GF-D8 (cell line): ENCODE data around the gene MADCAM1.

Source experiments
- DNase-seq: peaks from one replicate; lab custom pipeline; 2025; lab: John Stamatoyannopoulos, UW

Gene MADCAM1

DNA sequence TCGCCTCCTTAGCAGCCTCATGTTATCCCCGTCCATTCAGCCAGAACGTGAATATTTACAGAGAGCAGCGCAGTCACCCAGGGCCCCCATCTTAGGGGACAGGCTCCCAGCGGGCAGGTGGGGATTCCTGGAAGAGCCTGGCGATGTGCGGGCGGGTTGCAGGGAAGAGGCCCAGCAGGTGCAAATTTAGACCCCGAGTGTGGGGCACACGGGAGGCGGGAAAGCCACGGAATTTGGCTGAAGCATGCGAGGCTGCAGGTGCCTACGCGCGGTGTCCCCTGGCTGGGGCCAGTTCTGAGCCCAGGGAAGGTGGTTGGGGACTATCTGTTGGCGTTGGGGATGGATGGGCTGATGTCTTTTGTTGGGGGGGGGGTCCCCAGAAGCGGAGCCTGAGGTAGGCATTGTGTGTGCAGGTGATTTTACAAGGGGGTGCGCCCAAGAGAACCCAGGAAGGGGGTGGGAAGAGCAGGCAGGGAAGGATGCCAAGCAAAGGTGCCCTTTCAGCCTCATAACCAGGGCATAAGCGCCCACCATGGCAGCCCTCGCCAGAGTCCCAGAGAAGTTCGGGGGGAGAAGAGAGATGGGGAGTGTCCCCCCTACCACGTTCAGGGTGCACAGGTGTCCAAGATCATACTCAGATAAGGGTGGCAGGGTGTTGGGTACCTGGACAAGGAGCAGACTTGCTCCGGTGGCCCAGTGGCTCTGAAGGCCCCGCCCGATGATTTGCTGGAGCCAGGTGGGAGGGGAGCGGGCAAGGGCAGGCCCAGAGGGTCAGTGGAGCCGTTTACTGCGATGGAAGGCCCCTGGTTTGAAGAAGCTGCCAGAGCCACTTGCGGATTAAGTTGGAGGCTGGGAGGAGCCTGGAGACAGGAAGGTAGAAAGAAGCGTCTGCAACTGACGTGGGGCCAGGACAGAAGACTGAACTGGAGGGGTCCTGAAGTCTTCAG is 12.2 kb downstream of the MADCAM1 start:
- no peak for DNase-seq

DNA sequence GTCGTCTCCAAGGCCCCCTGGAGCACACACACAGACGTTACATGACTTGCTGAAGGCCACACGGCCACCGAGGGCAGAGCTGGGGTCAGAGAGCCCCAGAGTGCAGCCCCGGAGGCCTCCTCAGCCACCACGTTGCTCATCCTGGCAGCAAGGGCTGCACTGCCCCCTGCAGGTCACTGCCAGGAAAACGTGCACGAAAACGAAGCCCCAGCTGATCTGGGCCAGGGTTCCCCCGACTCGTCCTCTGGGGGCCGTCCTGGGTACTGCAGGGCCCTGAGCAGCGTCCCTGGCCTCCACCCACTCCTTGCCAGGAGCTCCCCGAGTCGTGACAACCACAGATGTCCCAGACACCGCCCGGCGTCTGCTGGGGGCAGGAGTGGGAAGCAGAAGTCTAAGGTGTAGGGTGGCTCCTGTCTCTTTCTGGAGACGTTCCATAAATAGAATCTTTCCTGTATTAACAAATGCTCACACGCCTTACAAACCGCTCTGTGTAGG is 14.4 kb downstream of the MADCAM1 start:
- peak; percentile 72 for DNase-seq

DNA sequence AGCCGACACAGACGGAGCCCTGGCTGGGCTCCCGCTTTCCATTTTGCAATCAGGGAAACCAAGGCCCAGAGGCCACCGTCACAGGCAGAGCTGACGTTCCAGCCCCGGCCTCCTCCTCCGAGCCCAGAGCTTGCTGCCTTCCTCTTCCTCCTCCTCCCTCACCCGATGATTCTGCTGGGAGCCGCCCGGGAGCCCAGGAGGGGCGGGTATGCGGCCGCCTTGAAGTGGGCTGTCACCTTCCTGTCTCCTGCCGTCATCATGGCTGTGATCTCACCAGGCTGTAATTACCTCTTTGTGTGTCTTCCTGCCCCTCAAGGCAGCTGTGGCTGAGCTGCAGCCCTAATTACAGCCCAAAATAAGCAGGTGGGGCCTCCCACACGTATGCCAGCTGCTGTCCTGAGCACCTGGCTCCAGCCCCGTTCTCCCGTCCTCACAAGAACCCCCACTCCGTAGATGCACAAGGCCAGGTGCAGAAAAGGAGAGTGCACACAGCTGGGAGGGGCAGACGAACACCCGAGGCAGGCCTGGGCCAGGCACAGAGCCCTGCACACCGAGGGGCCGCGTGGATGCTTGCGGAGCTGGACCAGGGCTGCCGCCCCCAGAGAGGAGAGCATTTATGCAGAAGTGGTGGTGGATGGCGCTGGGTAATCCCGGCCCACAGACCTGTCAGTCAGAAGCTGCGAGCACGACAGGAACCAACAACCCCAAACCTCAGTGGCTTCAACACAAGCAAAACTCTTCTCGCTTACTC is 15.0 kb downstream of the MADCAM1 start:
- peak; percentile 63 for DNase-seq

DNA sequence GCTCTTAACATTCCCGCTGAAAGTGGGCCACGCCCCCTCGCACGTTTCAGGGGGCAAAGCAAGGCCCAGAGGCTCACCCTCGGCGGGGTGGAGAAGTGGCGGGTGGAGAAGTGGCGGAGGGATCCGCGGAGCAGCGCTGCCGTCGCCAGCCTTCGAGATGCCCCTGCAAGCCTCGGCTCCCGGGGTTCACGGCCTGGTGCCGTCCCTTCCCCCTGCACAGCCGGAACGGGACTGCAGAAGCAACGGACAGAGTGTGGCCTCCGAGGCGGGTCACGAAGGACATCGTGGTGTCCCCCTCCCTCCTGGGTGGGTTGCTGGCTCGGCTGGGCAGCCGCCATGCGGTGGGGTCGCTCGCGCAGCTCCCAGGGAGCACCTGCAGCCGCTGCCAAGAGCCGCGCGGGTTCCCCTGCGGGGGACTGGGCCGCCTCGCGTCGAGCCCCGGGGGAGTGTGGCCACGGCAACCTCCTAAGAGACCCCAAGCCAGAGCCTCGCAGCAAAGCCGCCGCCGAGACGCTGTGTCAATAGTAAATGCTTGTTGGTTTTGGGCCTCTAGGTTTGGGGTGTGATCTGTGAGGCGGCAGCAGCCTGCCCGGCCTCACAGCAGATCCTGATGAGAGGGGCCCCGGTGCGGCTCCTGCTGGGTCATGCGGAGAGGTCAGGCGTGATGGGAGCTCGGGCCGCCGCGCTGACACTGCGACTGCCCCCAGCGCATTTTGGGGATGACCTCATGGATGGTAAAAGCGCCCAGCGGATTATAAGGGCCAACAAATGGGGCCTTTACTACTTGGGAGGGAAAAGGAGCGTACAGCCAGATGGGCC is 16.5 kb downstream of the MADCAM1 start:
- no peak for DNase-seq

DNA sequence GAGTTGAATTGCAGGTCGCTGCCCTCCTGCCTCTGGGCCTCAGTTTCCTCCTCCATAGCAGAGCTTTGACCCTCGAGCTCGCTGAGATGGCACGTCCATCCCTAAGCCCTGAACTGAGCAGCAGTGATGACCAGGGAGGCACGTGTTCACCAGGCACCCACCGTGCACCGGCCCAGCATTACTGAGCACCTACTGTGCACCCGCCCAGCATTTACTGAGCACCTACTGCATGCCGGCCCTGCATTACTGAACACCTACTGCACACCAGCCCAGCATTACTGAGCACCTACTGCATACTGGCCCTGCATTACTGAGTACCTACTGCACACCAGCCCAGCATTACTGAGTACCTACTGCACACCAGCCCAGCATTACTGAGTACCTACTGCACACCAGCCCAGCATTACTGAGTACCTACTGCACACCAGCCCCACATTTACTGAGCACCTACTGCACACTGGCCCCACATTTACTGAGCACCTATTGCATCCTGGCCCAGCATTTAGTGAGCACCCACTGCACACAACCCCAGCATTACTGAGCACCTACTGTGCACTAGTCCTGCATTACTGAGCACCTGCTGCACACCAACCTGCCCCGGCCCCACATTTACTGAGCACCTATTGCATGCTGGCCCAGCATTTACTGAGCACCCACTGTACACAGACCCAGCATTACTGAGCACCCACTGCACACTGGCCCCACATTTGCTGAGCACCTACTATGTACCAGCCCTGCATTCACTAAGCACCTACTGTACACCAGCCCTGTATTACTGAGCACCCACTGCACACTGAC is 17.3 kb downstream of the MADCAM1 start:
- DNase-seq, result no peak

DNA sequence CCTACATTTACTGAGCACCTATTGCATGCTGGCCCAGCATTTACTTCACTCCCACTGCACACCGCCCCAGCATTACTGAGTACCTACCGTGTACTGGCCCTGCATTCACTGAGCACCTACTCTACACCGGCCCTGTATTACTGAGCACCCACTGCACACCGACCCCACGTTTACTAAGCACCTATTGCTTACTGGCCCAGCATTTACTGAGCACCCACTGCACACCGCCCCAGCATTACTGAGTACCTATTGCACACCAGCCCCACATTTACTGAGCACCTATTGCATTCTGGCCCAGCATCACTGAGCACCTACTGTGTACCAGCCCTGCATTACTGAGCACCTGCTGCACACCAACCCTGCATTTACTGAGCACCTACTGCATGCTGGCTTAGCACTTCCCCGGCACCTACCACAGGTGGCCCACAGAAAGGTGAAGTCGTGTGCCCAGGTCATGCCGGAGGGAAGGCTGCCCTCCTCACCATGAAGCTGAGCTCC is 17.9 kb downstream of the MADCAM1 start:
- no peak for DNase-seq

DNA sequence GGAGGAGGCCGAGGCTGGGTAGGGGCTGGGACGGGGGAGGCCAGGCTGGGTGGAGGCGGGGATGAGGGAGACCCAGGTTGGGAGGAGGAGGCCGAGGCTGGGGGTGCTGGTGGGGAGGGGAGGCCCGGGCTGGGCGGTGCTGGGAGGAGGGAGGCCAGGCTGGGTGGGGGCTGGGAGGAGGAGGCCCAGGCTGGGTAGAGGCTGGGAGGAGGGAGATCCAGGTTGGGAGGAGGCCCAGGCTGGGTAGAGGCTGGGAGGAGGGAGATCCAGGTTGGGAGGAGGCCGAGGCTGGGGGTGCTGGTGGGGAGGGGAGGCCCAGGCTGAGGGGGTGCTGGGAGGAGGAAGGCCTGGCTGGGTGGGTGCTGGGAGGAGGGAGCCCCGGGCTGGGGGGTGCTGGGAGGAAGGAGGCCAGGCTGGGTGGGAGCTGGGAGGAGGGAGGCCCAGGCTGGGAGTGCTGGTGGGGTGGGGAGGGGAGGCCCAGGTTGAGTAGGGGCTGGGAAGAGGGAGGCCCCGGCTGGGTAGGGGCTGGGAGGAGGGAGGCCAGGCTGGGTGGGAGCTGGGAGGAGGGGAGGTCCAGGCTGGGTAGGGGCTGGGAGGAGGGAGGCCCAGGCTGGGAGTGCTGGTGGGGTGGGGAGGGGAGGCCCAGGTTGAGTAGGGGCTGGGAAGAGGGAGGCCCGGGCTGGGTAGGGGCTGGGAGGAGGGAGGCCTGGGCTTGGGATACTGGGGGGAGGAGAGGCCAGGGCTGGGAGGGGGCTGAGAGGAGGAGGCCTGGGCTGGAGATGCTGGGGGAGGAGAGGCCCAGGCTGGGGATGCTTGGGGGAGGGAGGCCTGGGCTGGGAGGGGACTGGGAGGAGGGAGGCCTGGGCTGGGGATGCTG is 21.7 kb downstream of the MADCAM1 start:
- DNase-seq, result no peak

DNA sequence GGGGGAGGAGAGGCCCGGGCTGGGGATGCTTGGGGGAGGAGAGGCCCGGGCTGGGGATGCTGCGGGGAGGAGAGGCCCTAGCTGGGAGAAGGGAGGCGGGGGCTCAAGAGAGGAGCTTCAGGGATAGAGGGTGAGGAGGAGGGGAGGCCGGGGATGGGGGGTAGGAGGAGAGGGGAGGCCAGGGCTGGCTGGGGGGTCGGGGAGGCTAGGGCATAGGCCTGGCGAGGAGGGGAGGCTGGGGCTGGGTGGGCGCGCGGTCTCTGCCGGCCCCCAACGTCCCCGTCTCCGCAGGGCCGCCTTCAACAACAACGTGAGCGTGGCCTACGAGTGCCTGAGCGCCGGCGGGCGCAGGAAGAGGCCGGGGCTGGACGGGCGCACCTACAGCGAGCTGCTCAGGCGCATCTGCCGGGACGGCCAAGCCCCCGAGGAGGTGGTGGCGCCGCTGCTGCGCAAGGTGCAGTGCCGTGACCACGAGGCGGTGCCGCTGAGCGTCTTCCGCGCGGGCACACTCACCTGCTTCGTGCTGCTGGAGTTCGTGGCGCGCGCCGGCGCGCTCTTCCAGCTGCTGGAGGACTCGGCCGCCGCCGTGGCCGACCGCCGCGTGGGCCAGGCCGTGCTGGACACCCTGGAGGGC is 22.4 kb downstream of the MADCAM1 start:
- DNase-seq, result no peak

DNA sequence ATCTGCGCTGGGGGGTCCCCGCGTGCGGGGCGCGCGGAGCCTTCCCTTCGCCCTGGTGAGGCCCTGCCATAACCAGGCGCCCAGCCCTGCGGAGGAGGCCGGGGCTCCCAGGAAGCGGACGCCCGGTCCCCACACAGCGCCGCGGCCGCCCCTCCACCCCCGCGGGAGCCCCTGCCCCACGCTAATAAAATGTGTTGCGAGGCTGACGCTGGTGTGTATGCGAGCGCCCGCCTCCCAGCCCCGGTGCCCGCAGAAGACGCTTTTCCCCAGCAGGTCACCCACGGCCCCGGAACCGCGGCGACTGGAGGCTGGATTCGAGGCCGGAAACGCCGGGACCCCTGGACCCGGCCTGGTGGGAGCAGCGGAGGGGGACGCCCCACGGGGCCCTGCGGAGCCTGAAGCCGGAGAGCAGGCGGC is 23.2 kb downstream of the MADCAM1 start:
- no peak for DNase-seq

DNA sequence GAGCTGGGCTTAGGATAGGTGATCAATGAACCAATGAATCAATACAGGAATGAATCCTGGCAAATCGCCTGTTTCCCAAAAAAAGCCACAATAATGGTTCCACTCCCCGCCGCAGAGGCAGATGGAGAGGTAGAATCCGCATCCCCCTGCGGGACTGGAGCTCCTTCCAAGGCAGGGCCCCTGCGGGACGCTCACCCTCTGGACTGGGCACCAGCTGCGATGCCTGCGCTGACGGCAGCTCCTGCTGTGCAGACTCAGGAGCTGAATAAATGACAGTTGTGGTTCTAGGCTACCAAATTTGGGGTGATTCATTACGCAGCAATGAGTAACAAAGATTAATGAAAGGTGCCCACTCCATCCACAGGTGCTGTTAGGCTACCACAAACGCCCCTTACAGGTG is 26.4 kb downstream of the MADCAM1 start:
- no peak for DNase-seq

DNA sequence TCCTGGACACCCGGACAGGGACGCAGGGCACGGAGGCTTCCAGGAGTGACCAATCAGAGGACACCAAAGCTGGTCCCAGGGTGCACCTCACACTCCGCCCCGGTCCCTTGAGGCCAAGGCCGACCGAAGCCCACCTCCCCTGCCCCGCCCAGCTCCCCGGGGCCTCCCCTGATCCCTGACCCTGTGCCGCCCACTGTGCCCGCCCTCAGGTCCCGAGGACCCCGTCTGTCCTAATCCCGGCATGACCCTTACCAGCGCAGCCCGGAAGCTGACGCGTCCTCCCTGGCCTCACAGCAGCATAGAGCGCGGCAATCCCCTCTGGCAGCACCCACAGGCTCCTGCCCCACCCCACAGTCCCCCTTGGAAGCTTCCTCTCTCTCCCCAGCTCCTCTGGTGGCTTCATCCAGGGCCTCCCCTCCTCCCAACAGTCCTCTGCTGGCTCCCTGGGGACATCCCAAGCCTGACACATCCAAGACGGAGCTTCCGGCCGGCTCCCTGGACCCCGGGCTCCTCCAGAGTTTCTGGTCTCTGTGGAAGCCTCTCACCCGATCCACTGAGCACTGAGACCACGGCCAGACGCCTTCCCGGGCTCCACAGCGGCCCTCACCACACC is 27.9 kb downstream of the MADCAM1 start:
- DNase-seq, result no peak

DNA sequence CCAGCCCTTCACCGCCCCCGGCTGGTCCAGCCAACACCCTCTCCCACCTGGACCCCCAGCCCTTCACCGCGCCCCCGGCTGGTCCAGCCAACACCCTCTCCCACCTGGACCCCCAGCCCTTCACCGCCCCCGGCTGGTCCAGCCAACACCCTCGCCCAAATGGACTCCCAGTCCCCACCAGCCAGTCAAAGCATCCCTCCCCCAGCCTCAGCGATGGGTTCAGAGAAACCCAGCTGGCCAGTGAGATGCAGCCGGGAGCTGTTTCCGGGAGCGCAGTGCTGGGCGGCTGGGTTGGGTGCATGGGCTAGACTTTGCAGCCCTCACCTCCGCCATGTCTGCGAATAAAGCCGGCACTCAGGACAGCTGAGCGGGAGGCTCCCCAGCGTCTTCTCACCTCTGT is 28.7 kb downstream of the MADCAM1 start:
- no peak for DNase-seq

DNA sequence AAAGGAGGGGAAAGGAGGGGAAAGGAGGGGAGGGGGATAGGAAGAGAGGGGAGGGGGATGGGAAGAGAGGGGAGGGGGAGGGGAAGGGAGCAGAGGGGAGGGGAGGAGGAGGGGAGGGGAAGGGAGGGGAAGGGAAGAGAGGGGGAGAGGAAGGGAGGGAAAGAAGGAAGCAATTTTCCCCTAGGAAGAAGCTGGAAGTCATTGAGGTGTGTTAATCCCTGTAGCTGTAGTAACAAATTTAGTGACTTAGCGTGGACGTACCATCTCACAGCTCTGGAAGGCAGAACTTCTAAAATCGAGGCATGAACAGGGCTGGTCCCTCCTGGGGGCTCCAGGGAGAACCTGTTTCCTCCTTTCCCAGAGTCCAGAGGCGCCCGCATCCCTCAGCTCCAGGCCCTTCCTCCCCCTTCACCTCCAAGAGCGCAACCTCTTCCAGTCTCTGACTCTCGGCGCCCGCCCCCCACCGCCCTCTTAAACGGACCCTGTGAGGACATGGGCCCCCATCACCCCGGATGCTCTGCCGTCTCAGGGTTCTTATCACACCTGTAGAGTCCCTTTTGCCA is 29.7 kb downstream of the MADCAM1 start:
- no peak for DNase-seq

DNA sequence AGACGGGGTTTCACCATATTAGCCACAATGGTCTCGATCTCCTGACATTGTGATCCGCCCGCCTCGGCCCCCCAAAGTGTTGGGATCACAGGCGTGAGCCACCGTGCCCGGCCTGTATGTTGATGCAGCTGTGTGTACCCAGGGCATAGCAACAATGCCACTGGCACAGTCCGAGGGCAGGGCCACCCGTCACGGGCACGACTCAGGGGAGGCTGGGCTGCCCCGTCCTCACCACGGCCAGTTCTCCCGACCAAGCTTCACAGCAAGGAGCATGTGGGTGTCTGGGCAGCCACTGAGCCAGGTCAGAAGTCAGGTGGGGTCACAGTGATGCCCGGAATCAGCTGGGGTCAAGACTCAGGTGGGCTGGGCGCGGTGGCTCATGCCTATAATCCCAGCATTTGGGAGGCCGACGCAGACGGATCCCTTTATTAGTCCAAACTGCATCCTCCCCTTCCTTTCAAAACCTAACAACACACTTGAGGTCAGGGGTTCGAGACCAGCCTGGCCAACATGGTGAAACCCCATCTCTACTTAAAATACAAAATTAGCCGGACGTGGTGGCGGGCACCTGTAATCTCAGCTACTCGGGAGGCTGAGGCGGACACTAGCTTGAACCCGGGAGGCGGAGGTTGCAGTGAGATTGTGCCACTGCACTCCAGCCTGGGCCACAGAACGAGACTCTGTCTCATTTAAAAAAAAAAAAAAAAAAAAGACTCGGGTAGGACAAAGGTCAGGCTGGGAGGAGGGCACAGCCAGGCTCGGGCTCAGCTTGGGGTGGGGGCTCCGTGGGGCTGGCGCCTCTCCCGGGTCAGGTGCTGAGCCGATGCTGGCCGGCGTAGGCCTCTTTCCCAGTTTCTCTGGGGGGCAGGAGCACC is 34.1 kb downstream of the MADCAM1 start:
- DNase-seq, result no peak

DNA sequence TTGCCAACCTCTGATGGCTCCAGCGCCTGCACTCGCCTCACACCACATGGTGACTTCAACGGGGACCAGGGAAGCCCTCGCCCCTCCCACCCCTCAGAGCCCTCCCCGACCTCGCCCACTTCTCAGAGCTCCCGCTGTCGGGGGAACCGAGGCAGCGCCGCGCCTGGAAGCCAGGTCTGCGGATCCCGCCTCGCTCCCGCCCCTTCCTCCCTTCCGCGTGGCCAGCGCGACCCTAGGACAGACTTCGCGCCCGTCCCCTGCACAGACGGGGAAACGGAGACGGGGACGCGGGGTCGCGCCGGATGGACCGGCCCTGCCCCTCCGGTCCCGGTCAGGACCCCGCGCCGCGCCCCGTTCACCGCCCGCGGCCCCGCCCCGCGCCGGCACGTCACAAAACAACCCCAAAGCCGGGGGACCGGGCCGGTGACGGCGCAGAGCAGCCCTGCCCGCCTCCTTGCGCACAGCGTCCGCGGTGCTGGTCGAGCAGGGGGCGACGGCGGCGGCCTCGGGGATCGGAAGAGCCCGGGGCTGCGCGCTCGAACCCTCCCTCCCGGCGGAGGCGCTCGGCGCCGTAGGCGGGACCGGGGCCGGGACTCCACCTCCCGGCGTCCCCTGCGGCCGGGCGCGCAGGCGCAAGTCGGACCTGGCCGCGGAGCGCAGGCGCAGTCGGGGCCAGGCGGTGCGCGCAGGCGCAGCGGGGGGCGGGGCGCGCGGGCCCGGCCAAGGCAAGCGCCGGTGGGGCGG is 34.9 kb downstream of the MADCAM1 start:
- peak; percentile 32 for DNase-seq

DNA sequence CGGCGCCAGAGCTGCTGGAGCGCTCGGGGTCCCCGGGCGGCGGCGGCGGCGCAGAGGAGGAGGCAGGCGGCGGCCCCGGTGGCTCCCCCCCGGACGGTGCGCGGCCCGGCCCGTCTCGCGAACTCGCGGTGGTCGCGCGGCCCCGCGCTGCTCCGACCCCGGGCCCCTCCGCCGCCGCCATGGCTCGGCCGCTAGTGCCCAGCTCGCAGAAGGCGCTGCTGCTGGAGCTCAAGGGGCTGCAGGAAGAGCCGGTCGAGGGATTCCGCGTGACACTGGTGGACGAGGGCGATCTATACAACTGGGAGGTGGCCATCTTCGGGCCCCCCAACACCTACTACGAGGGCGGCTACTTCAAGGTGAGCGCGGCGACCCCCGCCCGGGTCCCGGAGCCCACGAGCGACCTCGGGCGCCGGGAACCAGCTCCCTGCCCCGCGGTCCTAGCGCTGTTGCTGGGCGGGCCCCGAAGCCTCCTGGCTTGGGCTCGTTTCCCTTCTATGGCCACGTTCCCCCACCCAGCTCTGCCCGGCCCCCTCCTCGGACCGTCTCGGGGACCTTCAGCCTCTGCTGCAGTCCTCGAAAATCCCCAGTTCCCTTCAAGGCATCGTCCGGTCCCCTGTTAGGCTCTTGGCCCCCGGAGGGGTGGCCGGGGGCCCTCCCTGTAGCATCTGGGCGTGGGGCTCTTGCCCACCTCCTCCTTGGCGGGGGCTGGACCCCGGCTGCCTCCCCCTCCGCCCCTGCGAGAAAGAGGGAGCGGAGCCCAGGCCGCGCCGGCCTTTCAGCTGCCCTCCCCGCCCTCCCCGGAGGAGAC is 35.7 kb downstream of the MADCAM1 start, which contains the start of gene CDC34:
Gene CDC34, plus strand, starts transcription at position 8 of the 808 bp plus-strand sequence. Its CDS starts 172 bp downstream, at position 180.
- DNase-seq, result no peak
